MM.1S (cell line): Measurements from ENCODE around the gene PAQR5.

Source experiments
- EZH2 ChIP-seq: fragments of 300-600 bp; sonication (generic); optimal IDR thresholded peaks from 2 replicates; pipeline ENCODE3; 2017; ENCODE audit warnings: low read depth, mild to moderate bottlenecking, antibody characterized with exemption, low read length, mixed read lengths
- TF ChIP-seq, protein P1 (sequence below): fragments of 300-600 bp; sonication (generic); IDR thresholded peaks from 2 replicates; pipeline ENCODE4 v1.5.1; 2016; ENCODE audit warnings: antibody characterized with exemption, low read length, mixed read lengths

DNA sequence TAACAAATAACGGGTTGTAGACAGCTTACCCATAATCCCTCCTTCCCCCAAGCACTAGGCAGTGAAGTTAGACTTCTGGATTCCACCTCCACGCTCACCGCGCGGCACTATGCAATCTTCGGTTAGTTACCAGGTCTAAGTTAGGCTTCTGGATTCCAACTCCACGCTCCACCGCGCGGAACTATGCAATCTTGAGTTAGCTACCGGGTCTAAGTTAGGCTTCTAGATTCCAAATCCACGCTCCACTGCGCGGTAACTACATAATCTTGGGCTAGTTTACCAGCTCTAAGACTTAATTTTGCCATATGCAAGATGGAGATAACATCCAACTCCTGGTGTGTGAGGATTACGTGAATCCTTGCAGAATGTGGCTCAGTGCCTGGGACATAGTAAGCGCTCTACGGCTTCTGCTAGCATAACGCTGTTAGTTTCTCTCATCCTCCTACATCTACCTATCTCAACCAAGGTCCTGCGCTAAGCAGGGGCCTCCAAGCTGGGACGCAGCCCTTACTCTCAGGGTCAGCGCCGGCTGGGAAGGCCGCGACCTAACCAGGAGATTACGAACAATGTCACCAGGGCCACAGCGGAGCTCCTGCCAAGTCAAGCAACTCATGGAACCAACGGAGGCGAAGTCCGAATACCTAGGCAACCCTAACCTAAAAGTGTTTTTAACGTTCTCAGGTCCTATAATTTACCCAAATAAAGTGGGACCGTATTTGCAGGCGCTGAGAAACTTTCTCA, 153.4 kb downstream of the PAQR5 start:
- TF ChIP-seq, protein P1, sequence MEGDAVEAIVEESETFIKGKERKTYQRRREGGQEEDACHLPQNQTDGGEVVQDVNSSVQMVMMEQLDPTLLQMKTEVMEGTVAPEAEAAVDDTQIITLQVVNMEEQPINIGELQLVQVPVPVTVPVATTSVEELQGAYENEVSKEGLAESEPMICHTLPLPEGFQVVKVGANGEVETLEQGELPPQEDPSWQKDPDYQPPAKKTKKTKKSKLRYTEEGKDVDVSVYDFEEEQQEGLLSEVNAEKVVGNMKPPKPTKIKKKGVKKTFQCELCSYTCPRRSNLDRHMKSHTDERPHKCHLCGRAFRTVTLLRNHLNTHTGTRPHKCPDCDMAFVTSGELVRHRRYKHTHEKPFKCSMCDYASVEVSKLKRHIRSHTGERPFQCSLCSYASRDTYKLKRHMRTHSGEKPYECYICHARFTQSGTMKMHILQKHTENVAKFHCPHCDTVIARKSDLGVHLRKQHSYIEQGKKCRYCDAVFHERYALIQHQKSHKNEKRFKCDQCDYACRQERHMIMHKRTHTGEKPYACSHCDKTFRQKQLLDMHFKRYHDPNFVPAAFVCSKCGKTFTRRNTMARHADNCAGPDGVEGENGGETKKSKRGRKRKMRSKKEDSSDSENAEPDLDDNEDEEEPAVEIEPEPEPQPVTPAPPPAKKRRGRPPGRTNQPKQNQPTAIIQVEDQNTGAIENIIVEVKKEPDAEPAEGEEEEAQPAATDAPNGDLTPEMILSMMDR: no peak
- TF ChIP-seq EZH2: no peak
